Stimulated activated CD4-positive, alpha-beta T cell treated with anti-CD3 and anti-CD28 coated beads, Interleukin-2, amount 100 ng/mL, for 48 hours (primary cell): Measurements from ENCODE around the gene MUSTN1.

Source experiments
- DNase-seq, 2 donors: peaks; one replicate each; pipeline ENCODE4 v3.0.0-alpha.2; 2020

Gene MUSTN1

GRCh38 chr3:52831500-52832301 is 3.1 kb downstream of the MUSTN1 start:
- no peak for DNase-seq

- no peak for DNase-seq
Observed at GRCh38 chr3:52830535-52831258, 4.1 kb downstream of the MUSTN1 start, which contains the start of gene ITIH4. Gene ITIH4 (minus strand): TSS chr3:52830672. CDS start chr3:52830642, 30 bp downstream.

- no peak for DNase-seq
Observed at GRCh38 chr3:52829906-52830463, 4.8 kb downstream of the MUSTN1 start.

GRCh38 chr3:52829482-52829881 is 5.3 kb downstream of the MUSTN1 start:
- DNase-seq: no peak

DNA sequence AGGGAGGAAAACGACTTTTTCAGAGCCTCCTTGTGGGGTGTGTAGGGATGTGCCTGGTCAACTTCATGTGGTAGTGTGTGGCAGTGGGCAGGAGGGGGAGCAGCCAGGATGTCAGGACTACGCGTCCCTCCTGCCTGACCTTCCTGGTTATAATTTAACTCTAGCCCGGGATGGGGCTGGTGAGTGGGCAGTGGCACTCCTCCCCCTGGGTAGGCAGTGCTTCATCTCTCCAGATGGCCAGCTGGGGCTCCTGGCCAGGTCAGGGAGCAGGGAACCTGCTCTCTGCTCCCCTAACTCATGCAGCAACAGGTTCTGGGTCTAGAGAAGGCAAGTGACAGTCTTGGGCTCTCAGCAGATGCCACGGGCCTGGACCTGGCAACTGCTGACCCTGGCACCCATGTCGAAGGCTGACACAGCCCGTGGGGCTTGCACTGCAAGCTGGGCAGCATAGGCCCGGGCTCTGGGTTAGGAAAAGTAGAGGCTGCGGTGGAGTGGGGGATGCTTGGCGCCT is 6.9 kb downstream of the MUSTN1 start:
- no peak for DNase-seq

DNA sequence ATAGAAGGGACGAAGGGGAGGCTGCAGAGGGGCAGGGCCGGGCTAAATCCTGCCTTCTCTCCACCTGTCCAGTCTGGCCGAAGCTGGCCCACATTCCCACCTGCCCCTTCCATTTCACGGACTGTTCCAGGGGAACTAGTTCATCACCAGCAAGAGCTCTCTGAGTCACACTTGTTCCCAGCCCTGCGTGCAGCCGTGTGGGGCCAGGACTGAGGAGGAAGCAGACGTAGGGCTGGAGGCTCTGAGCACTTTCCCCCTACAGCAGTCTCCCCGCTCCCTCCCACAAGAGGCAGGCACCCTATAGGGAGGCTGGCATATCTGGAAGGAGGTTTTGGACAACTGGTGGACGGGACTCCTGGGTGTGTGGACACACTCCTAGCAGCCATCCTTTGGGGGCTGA is 7.4 kb downstream of the MUSTN1 start:
- no peak for DNase-seq

DNA sequence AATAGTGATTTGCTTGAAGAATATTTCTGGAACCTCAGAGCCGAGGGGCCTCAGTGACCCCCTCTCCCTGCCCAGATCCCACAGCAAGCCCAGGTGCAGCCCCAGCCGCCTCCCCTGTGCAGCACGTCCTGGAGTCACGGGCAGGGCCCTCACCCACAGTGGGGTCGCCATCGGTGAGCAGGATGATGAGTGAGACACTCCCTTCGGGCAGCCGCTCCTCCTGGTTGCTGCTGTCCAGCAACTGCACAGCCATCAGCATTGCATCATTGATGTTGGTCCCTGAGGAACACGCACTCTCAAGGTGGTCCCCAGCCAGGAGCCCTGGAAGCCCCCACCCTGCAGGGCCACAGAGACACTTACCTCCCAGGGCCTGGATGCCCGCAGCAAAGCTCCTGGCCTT is 10.8 kb downstream of the MUSTN1 start:
- no peak for DNase-seq

DNA sequence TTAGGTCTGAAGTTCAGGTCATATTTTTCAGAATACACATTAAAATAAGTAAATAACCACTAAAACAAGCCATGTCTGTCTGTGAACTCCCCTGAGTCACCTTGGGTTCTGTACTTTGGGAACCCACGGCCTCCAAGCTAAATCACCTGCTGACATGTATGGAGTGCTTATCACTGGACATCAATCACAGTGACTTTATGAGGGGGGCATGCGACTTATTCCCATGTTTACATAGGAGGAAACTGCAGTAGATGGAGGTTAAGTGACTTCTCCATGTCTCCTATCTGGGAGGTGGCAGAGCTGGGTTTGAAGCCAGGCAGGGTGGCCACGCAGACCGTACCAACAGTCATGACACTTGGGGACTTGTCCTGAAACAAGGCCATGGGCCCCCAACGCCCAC is 12.5 kb downstream of the MUSTN1 start:
- no peak for DNase-seq

GRCh38 chr3:52820736-52821135 is 14.1 kb downstream of the MUSTN1 start:
- DNase-seq: peak; percentile 19 to 21

GRCh38 chr3:52819936-52820335 is 14.9 kb downstream of the MUSTN1 start:
- no peak for DNase-seq

DNA sequence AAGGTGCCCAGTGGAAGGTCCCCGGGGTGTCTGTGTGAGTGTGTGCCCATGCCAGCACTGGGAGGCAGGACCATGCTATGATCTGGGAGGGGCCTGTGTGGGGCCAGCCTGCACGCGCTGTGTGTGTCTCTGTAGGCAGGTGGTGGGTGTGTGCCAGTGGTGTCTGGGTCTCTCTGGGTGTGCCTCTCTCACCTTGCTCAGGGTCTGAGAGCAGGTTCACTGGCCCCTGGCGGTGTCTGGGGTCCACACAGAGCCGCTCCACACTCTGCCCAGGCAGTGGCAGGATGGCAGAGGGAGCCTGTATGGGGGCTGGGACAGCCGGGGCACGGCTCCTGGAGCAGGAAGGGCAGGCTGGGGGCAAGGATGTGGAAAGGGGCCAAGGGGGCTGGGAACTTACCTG is 17.0 kb downstream of the MUSTN1 start:
- no peak for DNase-seq

DNA sequence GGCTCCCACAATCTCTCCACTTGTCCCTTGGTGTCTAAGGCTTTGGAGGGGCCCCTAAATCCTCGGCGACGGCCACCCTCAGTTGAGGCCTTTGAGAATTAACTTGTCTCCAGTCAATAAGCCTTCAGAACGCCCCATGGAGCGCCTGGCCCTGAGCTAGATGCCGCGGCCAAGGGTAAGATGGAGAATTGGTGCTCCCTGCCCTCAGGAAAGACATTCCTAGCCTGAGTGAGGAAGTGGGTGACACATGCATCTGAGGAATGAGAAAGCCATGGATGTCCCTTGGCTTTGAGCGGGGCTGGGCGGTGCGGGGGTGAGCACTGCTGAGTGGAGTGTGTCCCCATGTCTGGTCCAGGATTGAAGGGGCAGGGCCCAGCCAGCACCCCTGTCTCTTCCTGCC is 17.6 kb downstream of the MUSTN1 start:
- DNase-seq: no peak

GRCh38 chr3:52816654-52817053 is 18.2 kb downstream of the MUSTN1 start:
- DNase-seq: no peak

DNA sequence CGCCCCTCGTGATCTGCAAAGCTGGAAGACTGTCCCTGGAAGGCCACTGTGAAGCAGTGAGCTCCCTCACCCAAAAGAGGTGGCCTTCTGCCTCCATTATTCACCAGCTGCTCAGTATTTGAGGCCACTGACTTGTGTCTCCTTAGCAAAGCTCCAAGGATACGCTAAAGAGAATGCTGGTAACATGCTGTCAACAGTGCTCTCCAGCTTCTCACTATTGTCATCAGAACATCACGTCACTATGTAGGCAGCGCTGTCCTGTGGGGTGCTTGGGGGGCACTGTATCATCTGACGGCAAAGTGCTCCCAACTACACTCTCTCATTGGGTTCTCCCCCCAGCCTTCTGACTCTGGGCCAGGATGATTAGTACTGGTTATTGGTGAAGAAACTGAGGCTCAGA is 18.6 kb downstream of the MUSTN1 start:
- no peak for DNase-seq

DNA sequence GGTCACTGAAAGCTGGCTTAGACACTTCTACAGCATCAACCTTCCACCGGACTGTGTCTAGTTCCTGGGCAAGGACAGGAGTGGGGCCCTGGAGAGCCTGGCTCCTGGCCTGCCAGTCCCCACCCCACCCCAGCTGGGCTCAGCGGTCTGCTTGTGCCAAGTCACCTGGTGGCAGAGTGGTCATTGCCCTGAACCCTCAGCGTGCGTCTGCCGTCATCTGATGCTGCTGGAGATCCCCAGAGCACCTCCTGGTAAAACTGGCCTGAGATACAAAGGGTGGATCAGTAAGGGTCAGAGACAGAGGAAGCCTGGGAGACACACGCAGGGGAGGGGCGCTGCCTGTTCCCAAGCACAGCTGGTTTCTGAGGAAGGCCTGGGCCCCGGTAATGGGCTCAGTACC is 21.0 kb downstream of the MUSTN1 start:
- DNase-seq: no peak

- DNase-seq: no peak
Observed at GRCh38 chr3:52811452-52812011, 23.3 kb downstream of the MUSTN1 start.

DNA sequence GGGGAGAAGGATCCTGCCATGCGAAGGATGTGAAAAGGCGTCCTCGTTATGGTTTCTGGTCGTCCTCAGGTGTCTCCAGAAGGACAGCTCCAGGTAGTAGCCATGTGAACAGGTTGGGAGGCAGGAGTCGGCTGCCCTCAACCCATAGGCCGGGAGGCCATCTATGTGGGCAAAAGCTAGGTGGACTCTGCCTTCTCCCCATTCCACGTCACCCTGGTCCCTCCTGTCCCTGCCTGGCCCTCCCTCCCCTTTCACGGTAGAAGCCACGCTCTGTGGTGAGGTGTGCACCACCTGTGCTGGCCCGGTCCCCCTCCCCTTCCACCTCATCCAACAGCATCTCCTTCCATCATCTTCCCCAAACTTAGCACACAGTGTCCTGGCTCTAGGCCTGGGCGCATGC is 23.9 kb downstream of the MUSTN1 start:
- DNase-seq: no peak

DNA sequence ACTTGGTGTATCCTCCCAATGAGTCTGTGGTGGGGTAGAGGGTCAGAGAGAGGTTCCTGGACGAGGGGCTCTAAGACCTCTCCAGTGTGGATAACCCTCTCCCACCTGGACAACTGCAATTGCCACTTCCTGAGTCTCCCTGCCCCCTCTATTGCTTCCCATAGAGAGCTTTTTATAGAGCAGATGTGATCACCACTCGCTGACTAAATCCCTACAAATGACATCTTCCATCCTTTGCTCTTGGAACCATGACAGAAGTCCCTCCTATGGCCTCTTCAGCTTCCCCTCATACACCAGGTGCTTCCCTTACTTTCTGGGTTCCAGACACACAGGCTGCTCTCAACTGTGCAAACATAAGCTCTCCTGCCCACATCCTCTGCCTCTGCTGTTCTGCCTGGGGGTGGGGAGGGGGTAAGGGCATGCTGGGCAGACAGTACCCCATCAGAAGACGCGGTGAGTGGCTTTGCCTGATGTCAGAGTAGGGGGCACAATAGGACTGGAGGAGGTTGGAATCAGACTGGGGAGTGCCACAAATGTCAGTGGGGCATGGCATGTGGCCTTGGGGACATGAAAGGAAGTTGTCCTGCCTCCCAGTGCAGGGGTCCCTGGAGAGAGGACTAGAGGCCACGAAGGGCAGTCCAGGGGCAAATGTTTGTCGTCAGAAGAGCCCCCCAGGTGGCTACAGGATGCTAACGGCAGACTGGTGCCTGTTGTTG is 25.0 kb downstream of the MUSTN1 start:
- DNase-seq: no peak

DNA sequence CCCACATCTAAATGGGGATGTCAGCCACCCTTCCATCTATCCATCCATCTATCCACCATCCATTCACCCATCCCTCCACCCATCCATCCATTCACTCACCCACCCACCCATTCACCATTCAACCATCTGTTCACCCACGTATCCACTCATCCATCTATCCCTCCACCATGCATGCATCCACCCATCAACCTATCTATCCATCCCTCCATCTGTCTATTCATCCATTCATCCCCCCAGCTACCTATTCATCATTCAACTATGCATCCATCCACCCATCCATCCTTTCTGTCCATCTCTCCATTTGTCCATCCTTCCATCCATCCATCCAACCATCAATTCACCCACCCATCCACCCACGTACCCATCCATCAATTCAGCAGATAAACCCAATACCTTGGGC is 25.7 kb downstream of the MUSTN1 start:
- no peak for DNase-seq

GRCh38 chr3:52805270-52806039 is 29.4 kb downstream of the MUSTN1 start:
- DNase-seq: no peak

- DNase-seq: no peak
Observed at GRCh38 chr3:52801839-52802238, 33.0 kb downstream of the MUSTN1 start.

GRCh38 chr3:52800079-52800478 is 34.7 kb downstream of the MUSTN1 start:
- DNase-seq: no peak
